ENCODE data around the gene HCRTR1.

Gene HCRTR1

GRCh38 chr1:31650161-31651088 is 32.9 kb downstream of the HCRTR1 start:
- no peaks in the 10 kb centered on the region for H3K36me3 ChIP-seq (ENCODE audit: control insufficient read depth, insufficient read depth, low read length)
- no peaks in the 10 kb centered on the region for H3K27me3 ChIP-seq (replicated peaks; ENCODE audit: control insufficient read depth, insufficient read depth, low read length)
- H3K4me3 ChIP-seq (replicated peaks; ENCODE audit: low read depth, low read length) = no peak overlapping the region
- TF ChIP-seq CTCF (IDR thresholded peaks at IDR 0.05; ENCODE audit: insufficient read depth, low read length, poor library complexity, severe bottlenecking) = no peak
- no peak for DNase-seq (ENCODE audit: extremely low read depth, insufficient read length)

- Histone ChIP-seq H3K27me3 (replicated peaks; ENCODE audit: control insufficient read depth, insufficient read depth, low read length) (no peaks in the 10 kb centered on the region), H3K36me3 (ENCODE audit: control insufficient read depth, insufficient read depth, low read length) (no peaks in the 10 kb centered on the region), H3K4me3 (replicated peaks; ENCODE audit: low read depth, low read length) (no peak overlapping the region)
- DNase-seq (ENCODE audit: extremely low read depth, insufficient read length) = no peak
- no peak for TF ChIP-seq CTCF (IDR thresholded peaks at IDR 0.05; ENCODE audit: insufficient read depth, low read length, poor library complexity, severe bottlenecking)
Measured at GRCh38 chr1:31651089-31651420, 33.6 kb downstream of the HCRTR1 start.

GRCh38 chr1:31651766-31652165 is 34.3 kb downstream of the HCRTR1 start:
- no peak for DNase-seq (ENCODE audit: extremely low read depth, insufficient read length)
- no peaks in the 10 kb centered on the region for H3K36me3 ChIP-seq (ENCODE audit: control insufficient read depth, insufficient read depth, low read length)
- H3K27me3 ChIP-seq (replicated peaks; ENCODE audit: control insufficient read depth, insufficient read depth, low read length) = no peaks in the 10 kb centered on the region
- no peak for TF ChIP-seq CTCF (IDR thresholded peaks at IDR 0.05; ENCODE audit: insufficient read depth, low read length, poor library complexity, severe bottlenecking)
- no peak overlapping the region for H3K4me3 ChIP-seq (replicated peaks; ENCODE audit: low read depth, low read length)

- H3K36me3 ChIP-seq (ENCODE audit: control insufficient read depth, insufficient read depth, low read length) = no peaks in the 10 kb centered on the region
- H3K4me3 ChIP-seq (replicated peaks; ENCODE audit: low read depth, low read length) = no peak overlapping the region
- TF ChIP-seq CTCF (IDR thresholded peaks at IDR 0.05; ENCODE audit: insufficient read depth, low read length, poor library complexity, severe bottlenecking) = no peak
- no peak for DNase-seq (ENCODE audit: extremely low read depth, insufficient read length)
- H3K27me3 ChIP-seq (replicated peaks; ENCODE audit: control insufficient read depth, insufficient read depth, low read length) = no peaks in the 10 kb centered on the region
Measured at GRCh38 chr1:31652891-31653499, 35.5 kb downstream of the HCRTR1 start.

- Histone ChIP-seq H3K4me3 (replicated peaks; ENCODE audit: low read depth, low read length) (no peak overlapping the region), H3K27me3 (replicated peaks; ENCODE audit: control insufficient read depth, insufficient read depth, low read length) (no peaks in the 10 kb centered on the region), H3K36me3 (ENCODE audit: control insufficient read depth, insufficient read depth, low read length) (no peaks in the 10 kb centered on the region)
- no peak for DNase-seq (ENCODE audit: extremely low read depth, insufficient read length)
- TF ChIP-seq CTCF (IDR thresholded peaks at IDR 0.05; ENCODE audit: insufficient read depth, low read length, poor library complexity, severe bottlenecking) = no peak
Measured at GRCh38 chr1:31653717-31654473, 36.4 kb downstream of the HCRTR1 start.

Data from GM06990 (cell line).